Cerebellar nuclear complex (tissue), 1 donor: ENCODE results near the gene FUCA2.
"Not testable (repeated sequence)": the region's sequence is repeated elsewhere in the genome, so short reads cannot be mapped to it uniquely, and the experiment has no call there.

ENCODE experiments used
- DNase-seq, 2 experiments: peaks; one replicate each; lab custom pipeline; 2025; lab: John Stamatoyannopoulos, UW

Gene FUCA2

GRCh38 chr6:143496974-143497373, 14.5 kb downstream of the FUCA2 start:
- no peak for DNase-seq

GRCh38 chr6:143490775-143491174, 20.7 kb downstream of the FUCA2 start:
- DNase-seq: no peak

- DNase-seq: no peak
Measured at GRCh38 chr6:143490244-143490643, 21.3 kb downstream of the FUCA2 start.

GRCh38 chr6:143486752-143487151, 24.8 kb downstream of the FUCA2 start:
- DNase-seq: no peak

- no peak for DNase-seq
Measured at GRCh38 chr6:143485967-143486366, 25.6 kb downstream of the FUCA2 start.

GRCh38 chr6:143482593-143482992, 28.9 kb downstream of the FUCA2 start:
- no peak for DNase-seq

- DNase-seq: no peak
Measured at GRCh38 chr6:143478479-143479062, 32.9 kb downstream of the FUCA2 start.

GRCh38 chr6:143476545-143476944, 35.0 kb downstream of the FUCA2 start:
- no peak for DNase-seq

- DNase-seq: no peak
Measured at GRCh38 chr6:143471822-143472221, 39.7 kb downstream of the FUCA2 start.

GRCh38 chr6:143468823-143469222, 42.7 kb downstream of the FUCA2 start:
- DNase-seq: not testable (repeated sequence)

GRCh38 chr6:143468026-143468425, 43.5 kb downstream of the FUCA2 start:
- DNase-seq: no peak

- DNase-seq: no peak
Measured at GRCh38 chr6:143465546-143465945, 46.0 kb downstream of the FUCA2 start.

GRCh38 chr6:143457563-143458359, 53.8 kb downstream of the FUCA2 start:
- no peak for DNase-seq

GRCh38 chr6:143451531-143451930, 60.0 kb downstream of the FUCA2 start:
- DNase-seq: no peak

GRCh38 chr6:143450453-143451371, 60.8 kb downstream of the FUCA2 start, which contains the start of the genes ADAT2 and PEX3:
Gene ADAT2, minus strand, starts transcription at chr6:143450695. Its CDS starts 37 bp downstream, at chr6:143450658.
Gene PEX3, plus strand, starts transcription at chr6:143450805. Its CDS starts 238 bp downstream, at chr6:143451043.
- DNase-seq: peak; percentile 10 to 48

GRCh38 chr6:143449714-143450452, 61.6 kb downstream of the FUCA2 start:
- no peak for DNase-seq

GRCh38 chr6:143449082-143449713, 62.3 kb downstream of the FUCA2 start:
- DNase-seq: no peak

GRCh38 chr6:143447865-143448264, 63.7 kb downstream of the FUCA2 start:
- not testable (repeated sequence) for DNase-seq
